Liver (tissue), 9 donors: ENCODE results near the gene FAM83B. TPM values are rescaled to one million over a fixed set of nuclear protein-coding genes. Genes with fewer than 3 reads are reported as not detected.

ENCODE experiments used
- DNase-seq: peaks from one replicate; pipeline ENCODE4 v3.0.0-alpha.2; 2017; ENCODE audit warnings: low spot score
- H3K27ac ChIP-seq, 2 donors: one replicate each; pipeline ENCODE4 v1.7.0; 2013; ENCODE audit warnings: inconsistent platforms in 2 of 2, low read length in 2 of 2, control low read depth in 1 of 2, low read depth in 1 of 2, mild to moderate bottlenecking in 1 of 2
- H3K27me3 ChIP-seq, 4 donors: one replicate each; pipeline versions ENCODE4 v1.6.1 to v1.7.0; 2013; ENCODE audit warnings: low read length in 3 of 4, inconsistent platforms in 1 of 4, mild to moderate bottlenecking in 1 of 4, moderate library complexity in 1 of 4; ENCODE audit not compliant: control insufficient read depth in 4 of 4, insufficient read depth in 4 of 4
- H3K36me3 ChIP-seq, 4 donors: one replicate each; pipeline versions ENCODE4 v1.6.1 to v1.7.0; 2013; ENCODE audit warnings: low read length in 3 of 4, mild to moderate bottlenecking in 3 of 4, low read depth in 1 of 4, moderate library complexity in 1 of 4; ENCODE audit not compliant: control insufficient read depth in 4 of 4, insufficient read depth in 3 of 4
- H3K4me1 ChIP-seq, 4 donors: one replicate each; pipeline versions ENCODE4 v1.6.1 to v1.7.0; 2013; ENCODE audit warnings: low read length in 3 of 4, mild to moderate bottlenecking in 3 of 4, moderate library complexity in 1 of 4; ENCODE audit not compliant: control insufficient read depth in 4 of 4, insufficient read depth in 4 of 4
- H3K4me3 ChIP-seq, 3 donors: one replicate each; pipeline versions ENCODE4 v1.6.1 to v1.7.0; 2013; ENCODE audit warnings: low read length in 3 of 3, control low read depth in 1 of 3, low read depth in 1 of 3, mild to moderate bottlenecking in 1 of 3
- H3K9ac ChIP-seq, 2 donors: one replicate each; pipeline ENCODE4 v1.7.0; 2013; ENCODE audit warnings: low read length in 2 of 2, mild to moderate bottlenecking in 2 of 2, moderate library complexity in 2 of 2, control low read depth in 1 of 2, low read depth in 1 of 2
- H3K9me3 ChIP-seq, 4 donors: one replicate each; pipeline versions ENCODE4 v1.6.1 to v1.7.0; 2013; ENCODE audit warnings: low read length in 3 of 4; ENCODE audit not compliant: control insufficient read depth in 4 of 4
- EGR1 ChIP-seq, 2 donors: IDR thresholded peaks; 2 replicates each; pipeline ENCODE4 v1.6.1; 2016 to 2018; ENCODE audit warnings: antibody characterized with exemption in 2 of 2, low read depth in 2 of 2
- FOXA1 ChIP-seq: IDR thresholded peaks from 2 replicates; pipeline ENCODE4 v1.6.1; 2016; ENCODE audit warnings: antibody characterized with exemption
- FOXA2 ChIP-seq: IDR thresholded peaks from 2 replicates; pipeline ENCODE4 v1.6.1; 2016; ENCODE audit warnings: antibody characterized with exemption
- GABPA ChIP-seq, 2 donors: IDR thresholded peaks in 1 of 2; conservative IDR thresholded peaks in 1 of 2; 2 replicates each; pipeline ENCODE4 v1.6.1; 2016; ENCODE audit warnings: antibody characterized with exemption in 2 of 2, mild to moderate bottlenecking in 1 of 2, moderate library complexity in 1 of 2
- HNF4A ChIP-seq, 2 donors: conservative IDR thresholded peaks; 2 replicates each; pipeline ENCODE4 v1.6.1; 2016; ENCODE audit warnings: antibody characterized with exemption in 2 of 2, mild to moderate bottlenecking in 2 of 2
- HNF4G ChIP-seq: IDR thresholded peaks from 2 replicates; pipeline ENCODE4 v1.6.1; 2016; ENCODE audit warnings: antibody characterized with exemption
- JUND ChIP-seq, 2 donors: IDR thresholded peaks; 2 replicates each; pipeline ENCODE4 v1.6.1; 2016; ENCODE audit warnings: antibody characterized with exemption in 2 of 2
- NR2F2 ChIP-seq: IDR thresholded peaks from 2 replicates; pipeline ENCODE4 v1.6.1; 2016; ENCODE audit warnings: antibody characterized with exemption
- RAD21 ChIP-seq, 2 donors: IDR thresholded peaks; 2 replicates each; pipeline ENCODE4 v1.6.1; 2016; ENCODE audit warnings: antibody characterized with exemption in 2 of 2, mild to moderate bottlenecking in 2 of 2
- RXRA ChIP-seq, 2 donors: IDR thresholded peaks; 2 replicates each; pipeline ENCODE4 v1.6.1; 2017 to 2018; ENCODE audit warnings: antibody characterized with exemption in 2 of 2, mild to moderate bottlenecking in 1 of 2
- SP1 ChIP-seq: IDR thresholded peaks from 2 replicates; pipeline ENCODE4 v1.6.1; 2018; ENCODE audit warnings: antibody characterized with exemption, mild to moderate bottlenecking
- TAF1 ChIP-seq: conservative IDR thresholded peaks from 2 replicates; pipeline ENCODE4 v1.6.1; 2016; ENCODE audit warnings: antibody characterized with exemption, mild to moderate bottlenecking
- YY1 ChIP-seq: IDR thresholded peaks from 2 replicates; pipeline ENCODE4 v1.6.1; 2016; ENCODE audit warnings: antibody characterized with exemption, mild to moderate bottlenecking
- WGBS: extraction: QIAGEN DNeasy Blood & Tissue Kit; methylation state at CpG from one replicate; pipeline ENCODE4 v1.1.7; 2013; 5-methylcytosine and 5-hydroxymethylcytosine counted together
- polyA plus RNA-seq, 2 donors: library from polyadenylated mRNA; stranded (reverse) in 1 of 2; unstranded in 1 of 2; fragments of 200-250 nt in 1 of 2; fragments of >200 nt in 1 of 2; fragmentation: Nextera tagmentation in 1 of 2; extraction: Ambion mirVana in 1 of 2; gene quantifications; one replicate each; pipeline versions ENCODE4 v1.2.1 to v1.2.3, GENCODE V29; 2013 to 2015
- total RNA-seq, 2 donors: library from RNA; depleted of rRNA; stranded (reverse); fragments of >200 nt; gene quantifications; one replicate each; pipeline ENCODE4 v1.2.3, GENCODE V29; 2014
- TF ChIP-seq, protein P1 (sequence below): fragments of 150-350 bp; IDR thresholded peaks from 2 replicates; pipeline ENCODE4 v1.5.1; 2017; ENCODE audit warnings: improper control_type of control experiment, low read depth, low read length; ENCODE audit not compliant: missing input control
- TF ChIP-seq, protein P2 (sequence below): IDR thresholded peaks from 2 replicates; pipeline ENCODE4 v1.6.1; 2016; ENCODE audit warnings: antibody characterized with exemption
- TF ChIP-seq, protein P3 (sequence below): IDR thresholded peaks from 2 replicates; pipeline ENCODE4 v1.6.1; 2016; ENCODE audit warnings: antibody characterized with exemption
- TF ChIP-seq, protein P4 (sequence below): IDR thresholded peaks from 2 replicates; pipeline ENCODE4 v1.6.1; 2016; ENCODE audit warnings: antibody characterized with exemption
- donor health status: healthy.
- donor health status: healthy.
- donor health status: healthy.
- donor health status: healthy.
- donor health status: healthy.

Gene FAM83B
- total and polyA plus RNA-seq, 4 donors: 0.07 to 0.50 (median 0.16) TPM

DNA sequence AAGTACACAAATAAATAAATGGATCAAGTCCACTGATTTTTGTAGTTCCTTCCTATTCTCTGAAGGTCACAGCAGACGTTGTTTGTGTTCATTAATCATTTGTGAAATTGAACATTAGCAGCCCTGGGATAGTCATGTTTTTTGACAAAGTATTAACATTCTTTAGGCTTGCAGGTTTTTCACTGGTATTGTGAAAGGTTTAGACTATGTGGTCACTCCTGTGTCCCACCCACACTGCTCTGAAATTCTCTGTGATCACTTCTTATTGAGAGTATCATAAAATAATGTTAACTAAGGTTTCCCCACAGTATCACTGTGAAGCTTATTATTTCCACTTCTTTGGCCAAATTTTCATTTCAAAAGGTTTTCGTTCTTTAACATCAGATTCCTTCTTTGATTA is 3.5 kb downstream of the FAM83B start:
- H3K9ac ChIP-seq: no peak overlapping the region
- 47% methylated on average over 2 of the region's 2 CpGs for WGBS
- no peak overlapping the region for H3K27ac ChIP-seq

DNA sequence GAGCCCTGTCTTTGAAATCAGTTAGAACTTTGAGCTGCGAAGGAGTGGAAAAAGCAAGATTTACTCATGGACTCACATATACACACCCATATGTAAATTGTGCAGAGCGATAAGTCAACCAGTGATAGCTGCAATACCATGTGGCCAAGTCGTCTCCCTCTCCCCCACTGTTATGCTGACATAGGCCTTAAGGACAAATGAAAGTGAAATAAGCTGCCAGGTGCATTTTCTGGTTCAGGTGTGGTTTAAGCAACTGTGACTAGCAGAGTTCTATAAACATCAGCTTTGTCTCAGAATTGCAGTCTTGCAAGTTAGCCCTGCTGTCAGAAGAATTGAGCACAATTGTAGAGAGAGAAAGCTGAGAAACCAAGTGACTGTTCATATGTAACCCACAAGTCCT is 9.6 kb downstream of the FAM83B start:
- WGBS: 66% methylated on average over 3 of the region's 3 CpGs
- no peaks in the 10 kb centered on the region for H3K9me3 ChIP-seq
- no peak overlapping the region for H3K9ac ChIP-seq
- H3K27ac ChIP-seq: no peak overlapping the region
- H3K4me1 ChIP-seq: no peaks in the 10 kb centered on the region
- no peak for DNase-seq
- peaks cover 0 to 2% (median 0%) of the 10 kb centered on the region in 4 donors for H3K27me3 ChIP-seq
- H3K4me3 ChIP-seq: no peak overlapping the region
- TF ChIP-seq, protein P1, sequence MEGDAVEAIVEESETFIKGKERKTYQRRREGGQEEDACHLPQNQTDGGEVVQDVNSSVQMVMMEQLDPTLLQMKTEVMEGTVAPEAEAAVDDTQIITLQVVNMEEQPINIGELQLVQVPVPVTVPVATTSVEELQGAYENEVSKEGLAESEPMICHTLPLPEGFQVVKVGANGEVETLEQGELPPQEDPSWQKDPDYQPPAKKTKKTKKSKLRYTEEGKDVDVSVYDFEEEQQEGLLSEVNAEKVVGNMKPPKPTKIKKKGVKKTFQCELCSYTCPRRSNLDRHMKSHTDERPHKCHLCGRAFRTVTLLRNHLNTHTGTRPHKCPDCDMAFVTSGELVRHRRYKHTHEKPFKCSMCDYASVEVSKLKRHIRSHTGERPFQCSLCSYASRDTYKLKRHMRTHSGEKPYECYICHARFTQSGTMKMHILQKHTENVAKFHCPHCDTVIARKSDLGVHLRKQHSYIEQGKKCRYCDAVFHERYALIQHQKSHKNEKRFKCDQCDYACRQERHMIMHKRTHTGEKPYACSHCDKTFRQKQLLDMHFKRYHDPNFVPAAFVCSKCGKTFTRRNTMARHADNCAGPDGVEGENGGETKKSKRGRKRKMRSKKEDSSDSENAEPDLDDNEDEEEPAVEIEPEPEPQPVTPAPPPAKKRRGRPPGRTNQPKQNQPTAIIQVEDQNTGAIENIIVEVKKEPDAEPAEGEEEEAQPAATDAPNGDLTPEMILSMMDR: no peak
- TF ChIP-seq, protein P2, sequence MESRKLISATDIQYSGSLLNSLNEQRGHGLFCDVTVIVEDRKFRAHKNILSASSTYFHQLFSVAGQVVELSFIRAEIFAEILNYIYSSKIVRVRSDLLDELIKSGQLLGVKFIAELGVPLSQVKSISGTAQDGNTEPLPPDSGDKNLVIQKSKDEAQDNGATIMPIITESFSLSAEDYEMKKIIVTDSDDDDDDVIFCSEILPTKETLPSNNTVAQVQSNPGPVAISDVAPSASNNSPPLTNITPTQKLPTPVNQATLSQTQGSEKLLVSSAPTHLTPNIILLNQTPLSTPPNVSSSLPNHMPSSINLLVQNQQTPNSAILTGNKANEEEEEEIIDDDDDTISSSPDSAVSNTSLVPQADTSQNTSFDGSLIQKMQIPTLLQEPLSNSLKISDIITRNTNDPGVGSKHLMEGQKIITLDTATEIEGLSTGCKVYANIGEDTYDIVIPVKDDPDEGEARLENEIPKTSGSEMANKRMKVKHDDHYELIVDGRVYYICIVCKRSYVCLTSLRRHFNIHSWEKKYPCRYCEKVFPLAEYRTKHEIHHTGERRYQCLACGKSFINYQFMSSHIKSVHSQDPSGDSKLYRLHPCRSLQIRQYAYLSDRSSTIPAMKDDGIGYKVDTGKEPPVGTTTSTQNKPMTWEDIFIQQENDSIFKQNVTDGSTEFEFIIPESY: no peak
- TF ChIP-seq, protein P3, sequence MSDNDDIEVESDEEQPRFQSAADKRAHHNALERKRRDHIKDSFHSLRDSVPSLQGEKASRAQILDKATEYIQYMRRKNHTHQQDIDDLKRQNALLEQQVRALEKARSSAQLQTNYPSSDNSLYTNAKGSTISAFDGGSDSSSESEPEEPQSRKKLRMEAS: no peak
- TF ChIP-seq GABPA (IDR thresholded peaks at IDR 0.05 in 1 of 2, conservative IDR thresholded peaks at IDR 0.05 in 1 of 2) (no peak), JUND (IDR thresholded peaks at IDR 0.05) (no peak), EGR1 (IDR thresholded peaks at IDR 0.05; ENCODE audit: low read depth in 2 of 2) (no peak), NR2F2 (no peak), YY1 (no peak)
- H3K36me3 ChIP-seq: no peaks in the 10 kb centered on the region

More for the DNA sequence above, 3.5 kb downstream of the FAM83B start:
- Histone ChIP-seq H3K27me3 (peaks cover 0 to 7% (median 3%) of the 10 kb centered on the region in 4 donors), H3K36me3 (no peaks in the 10 kb centered on the region), H3K4me1 (peaks cover 0 to 10% (median 2%) of the 10 kb centered on the region in 4 donors), H3K4me3 (no peak overlapping the region), H3K9me3 (no peaks in the 10 kb centered on the region)
- no peak for DNase-seq
- TF ChIP-seq HNF4A (conservative IDR thresholded peaks at IDR 0.05): no peak
- no peak for TF ChIP-seq FOXA1
- no peak for TF ChIP-seq SP1
- TF ChIP-seq, protein P4, sequence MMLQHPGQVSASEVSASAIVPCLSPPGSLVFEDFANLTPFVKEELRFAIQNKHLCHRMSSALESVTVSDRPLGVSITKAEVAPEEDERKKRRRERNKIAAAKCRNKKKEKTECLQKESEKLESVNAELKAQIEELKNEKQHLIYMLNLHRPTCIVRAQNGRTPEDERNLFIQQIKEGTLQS: no peak
- no peak for TF ChIP-seq JUND (IDR thresholded peaks at IDR 0.05)
- TF ChIP-seq TAF1: no peak
- no peak for TF ChIP-seq HNF4G
- TF ChIP-seq, protein P3: no peak
- no peak for TF ChIP-seq EGR1 (IDR thresholded peaks at IDR 0.05; ENCODE audit: low read depth in 2 of 2)
- TF ChIP-seq NR2F2: no peak
- TF ChIP-seq FOXA2: no peak
- no peak for TF ChIP-seq GABPA (IDR thresholded peaks at IDR 0.05 in 1 of 2, conservative IDR thresholded peaks at IDR 0.05 in 1 of 2)
- TF ChIP-seq RXRA (IDR thresholded peaks at IDR 0.05): no peak
- TF ChIP-seq RAD21 (IDR thresholded peaks at IDR 0.05): no peak
